Measurements from ENCODE around the gene OTULIN.

OTULIN gene

DNA sequence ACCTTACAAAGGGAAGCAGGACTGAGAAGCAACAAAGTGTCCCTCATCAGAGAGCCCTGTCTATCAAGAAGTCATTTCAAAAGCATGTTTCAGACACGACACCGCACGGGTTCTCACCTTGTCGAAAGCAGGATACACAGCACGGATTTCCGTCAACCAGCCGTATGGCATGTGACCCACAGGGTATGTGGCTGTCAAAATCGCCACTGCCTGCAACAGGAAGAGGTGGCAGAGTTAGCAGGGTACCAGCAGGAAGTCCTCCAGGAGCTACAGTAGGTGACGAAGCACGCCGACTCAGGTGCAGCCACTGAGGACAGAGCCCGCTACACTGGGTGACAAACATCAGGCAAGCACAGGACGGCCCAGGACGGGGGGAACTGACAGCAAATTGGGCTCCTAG is 81.2 kb downstream of the OTULIN start:
- DNase-seq (no peak), ATAC-seq (ENCODE audit: insufficient read depth, low read depth) (no peak)
- Histone ChIP-seq H3K27ac (ENCODE audit: low read length) (no peak overlapping the region), H3K79me2 (ENCODE audit: insufficient read depth, low read length) (no peaks in the 10 kb centered on the region), H2AFZ (ENCODE audit: low read depth, low read length) (no peak overlapping the region), H3K9ac (ENCODE audit: low read depth, low read length) (no peak overlapping the region), H4K20me1 (ENCODE audit: insufficient read depth, low read length) (peaks cover 10% of the 10 kb centered on the region), H3K27me3 (ENCODE audit: insufficient read depth, low read length, poor library complexity) (no peaks in the 10 kb centered on the region), H3K4me1 (ENCODE audit: insufficient read depth, low read length) (peaks cover 26% of the 10 kb centered on the region), H3K9me3 (ENCODE audit: insufficient read depth, low read length, severe bottlenecking) (no peaks in the 10 kb centered on the region), H3K36me3 (ENCODE audit: insufficient read depth, low read length) (peaks cover 69% of the 10 kb centered on the region), H3K4me2 (ENCODE audit: insufficient read depth, low read length) (no peak overlapping the region), H3K4me3 (ENCODE audit: low read depth in 1 of 2, low read length in 2 of 2) (no peak overlapping the region)
- TF ChIP-seq, protein P1, sequence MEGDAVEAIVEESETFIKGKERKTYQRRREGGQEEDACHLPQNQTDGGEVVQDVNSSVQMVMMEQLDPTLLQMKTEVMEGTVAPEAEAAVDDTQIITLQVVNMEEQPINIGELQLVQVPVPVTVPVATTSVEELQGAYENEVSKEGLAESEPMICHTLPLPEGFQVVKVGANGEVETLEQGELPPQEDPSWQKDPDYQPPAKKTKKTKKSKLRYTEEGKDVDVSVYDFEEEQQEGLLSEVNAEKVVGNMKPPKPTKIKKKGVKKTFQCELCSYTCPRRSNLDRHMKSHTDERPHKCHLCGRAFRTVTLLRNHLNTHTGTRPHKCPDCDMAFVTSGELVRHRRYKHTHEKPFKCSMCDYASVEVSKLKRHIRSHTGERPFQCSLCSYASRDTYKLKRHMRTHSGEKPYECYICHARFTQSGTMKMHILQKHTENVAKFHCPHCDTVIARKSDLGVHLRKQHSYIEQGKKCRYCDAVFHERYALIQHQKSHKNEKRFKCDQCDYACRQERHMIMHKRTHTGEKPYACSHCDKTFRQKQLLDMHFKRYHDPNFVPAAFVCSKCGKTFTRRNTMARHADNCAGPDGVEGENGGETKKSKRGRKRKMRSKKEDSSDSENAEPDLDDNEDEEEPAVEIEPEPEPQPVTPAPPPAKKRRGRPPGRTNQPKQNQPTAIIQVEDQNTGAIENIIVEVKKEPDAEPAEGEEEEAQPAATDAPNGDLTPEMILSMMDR (IDR thresholded peaks at IDR 0.05; ENCODE audit: borderline replicate concordance, extremely low read depth, low read length, poor library complexity, severe bottlenecking): no peak
- TF ChIP-seq EZH2 (IDR thresholded peaks at IDR 0.05; ENCODE audit: borderline replicate concordance, low read depth, low read length, severe bottlenecking): no peak

DNA sequence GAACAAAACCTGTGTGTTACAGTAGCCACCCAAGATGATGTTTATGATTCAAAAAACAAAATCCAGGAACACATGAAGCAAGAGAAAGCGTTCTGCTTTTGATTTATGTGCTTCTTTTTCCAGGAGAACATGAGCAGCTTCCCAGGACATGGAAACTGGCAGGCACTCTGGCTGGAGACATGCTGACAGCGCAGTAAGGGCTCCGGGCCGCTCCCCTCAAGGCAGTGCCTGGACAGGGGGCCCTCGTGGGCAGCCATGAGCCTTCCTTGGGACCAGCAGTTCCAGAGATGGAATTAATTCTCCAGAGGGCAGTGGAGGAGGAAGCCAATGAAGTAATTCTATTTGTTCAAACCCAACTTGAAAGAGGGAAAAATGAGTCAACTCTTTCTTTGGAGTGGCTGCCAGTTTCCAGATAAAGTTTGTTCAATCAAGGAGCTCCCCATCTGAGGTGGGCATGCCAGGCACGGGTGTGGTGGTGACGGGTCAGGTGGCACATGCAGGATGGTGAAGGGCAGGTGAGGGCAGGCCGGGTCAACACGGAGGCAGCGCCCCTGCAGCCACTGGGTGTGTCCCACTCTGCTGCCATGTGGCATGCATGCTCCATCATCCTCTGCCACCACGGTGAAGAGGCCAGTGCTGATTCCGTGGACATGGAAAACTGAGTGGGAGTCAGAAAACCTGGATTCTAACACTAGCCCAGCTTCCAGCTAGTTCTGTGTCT is 83.8 kb downstream of the OTULIN start:
- H3K4me2 ChIP-seq (ENCODE audit: insufficient read depth, low read length): no peak overlapping the region

More for the DNA sequence above, 83.8 kb downstream of the OTULIN start:
- ATAC-seq (ENCODE audit: insufficient read depth, low read depth) (no peak), DNase-seq (no peak)
- Histone ChIP-seq H3K4me3 (ENCODE audit: low read depth in 1 of 2, low read length in 2 of 2) (no peak overlapping the region), H3K79me2 (ENCODE audit: insufficient read depth, low read length) (no peaks in the 10 kb centered on the region), H3K9me3 (ENCODE audit: insufficient read depth, low read length, severe bottlenecking) (no peaks in the 10 kb centered on the region), H3K4me1 (ENCODE audit: insufficient read depth, low read length) (0 out of 2 replicates have a peak, but pooled peaks cover 2% of the 10 kb centered on the region), H3K36me3 (ENCODE audit: insufficient read depth, low read length) (peaks cover 66% of the 10 kb centered on the region), H4K20me1 (ENCODE audit: insufficient read depth, low read length) (no peaks in the 10 kb centered on the region), H3K9ac (ENCODE audit: low read depth, low read length) (no peak overlapping the region), H3K27me3 (ENCODE audit: insufficient read depth, low read length, poor library complexity) (no peaks in the 10 kb centered on the region), H2AFZ (ENCODE audit: low read depth, low read length) (no peak overlapping the region), H3K27ac (ENCODE audit: low read length) (no peak overlapping the region)
- TF ChIP-seq, protein P1 (IDR thresholded peaks at IDR 0.05; ENCODE audit: borderline replicate concordance, extremely low read depth, low read length, poor library complexity, severe bottlenecking): no peak

Data from DND-41 (cell line).